Left lung (tissue), 10 donors: ENCODE measurements around the gene PEPD. TPM values are rescaled to one million over a fixed set of nuclear protein-coding genes. Genes with fewer than 3 reads are reported as not detected.

Experiments
- ATAC-seq: fragments of 200-7000 bp; cut with Tn5 transposase; one replicate; pipeline ENCODE4 v1.9.1; 2020; ENCODE audit warnings: moderate library complexity
- DNase-seq, 4 donors: peaks; one replicate each; pipeline ENCODE4 v3.0.0-alpha.2; 2013 to 2020
- H3K27ac ChIP-seq, 2 donors: fragments of 200-600 bp; sonication (generic) in 1 of 2; one replicate each; pipeline versions ENCODE4 v1.5.0 to v1.8.0; 2020 to 2021
- H3K27me3 ChIP-seq, 2 donors: fragments of 200-600 bp; sonication (generic) in 1 of 2; one replicate each; pipeline versions ENCODE4 v1.5.0 to v1.8.0; 2020 to 2021
- H3K36me3 ChIP-seq, 2 donors: fragments of 200-600 bp; sonication (generic) in 1 of 2; one replicate each; pipeline versions ENCODE4 v1.5.0 to v1.8.0; 2020 to 2021
- H3K4me1 ChIP-seq, 2 donors: fragments of 200-600 bp; one replicate each; pipeline ENCODE4 v1.8.0; 2021
- H3K4me3 ChIP-seq, 2 donors: fragments of 200-600 bp; sonication (generic) in 1 of 2; one replicate each; pipeline versions ENCODE4 v1.5.0 to v1.8.0; 2020 to 2021; ENCODE audit warnings: mild to moderate bottlenecking in 1 of 2
- H3K9me3 ChIP-seq, 2 donors: fragments of 200-600 bp; sonication (generic) in 1 of 2; one replicate each; pipeline versions ENCODE4 v1.5.0 to v1.8.0; 2020 to 2021
- intact Hi-C, 2 donors: fragments of 100-400 bp; cut with DNase I; formaldehyde crosslinking; loops; one replicate each; pipeline versions ENCODE4 v1.11.2 to v1.14.2; 2022
- polyA plus RNA-seq, 6 donors: library from polyadenylated mRNA; unstranded; fragments of 120-200 nt; gene quantifications; one replicate each; pipeline ENCODE4 v1.2.1, GENCODE V29; 2013; ENCODE audit not compliant: insufficient read length in 6 of 6
- total RNA-seq, 2 donors: library from RNA; stranded (reverse); fragmentation: NEBNext Ultra II Directional; extraction: Animal tissue kit (Norgen Biotek cat#: 25700); gene quantifications; one replicate each; pipeline ENCODE4 v1.2.1, GENCODE V29; 2021
- TF ChIP-seq, protein P1 (sequence below), 2 donors: fragments of 200-600 bp; sonication (generic) in 1 of 2; IDR thresholded peaks; one replicate each; pipeline versions ENCODE4 v1.5.0 to v1.8.0; 2021; ENCODE audit warnings: antibody characterized with exemption in 2 of 2
- donor health status: DM: no; HTN: yes; CAD: no.
- donor health status: DM: no; HTN: no; CAD: no.

PEPD gene
- total and polyA plus RNA-seq, 8 donors, result 41.2 to 90.1 (median 46.2) TPM

DNA sequence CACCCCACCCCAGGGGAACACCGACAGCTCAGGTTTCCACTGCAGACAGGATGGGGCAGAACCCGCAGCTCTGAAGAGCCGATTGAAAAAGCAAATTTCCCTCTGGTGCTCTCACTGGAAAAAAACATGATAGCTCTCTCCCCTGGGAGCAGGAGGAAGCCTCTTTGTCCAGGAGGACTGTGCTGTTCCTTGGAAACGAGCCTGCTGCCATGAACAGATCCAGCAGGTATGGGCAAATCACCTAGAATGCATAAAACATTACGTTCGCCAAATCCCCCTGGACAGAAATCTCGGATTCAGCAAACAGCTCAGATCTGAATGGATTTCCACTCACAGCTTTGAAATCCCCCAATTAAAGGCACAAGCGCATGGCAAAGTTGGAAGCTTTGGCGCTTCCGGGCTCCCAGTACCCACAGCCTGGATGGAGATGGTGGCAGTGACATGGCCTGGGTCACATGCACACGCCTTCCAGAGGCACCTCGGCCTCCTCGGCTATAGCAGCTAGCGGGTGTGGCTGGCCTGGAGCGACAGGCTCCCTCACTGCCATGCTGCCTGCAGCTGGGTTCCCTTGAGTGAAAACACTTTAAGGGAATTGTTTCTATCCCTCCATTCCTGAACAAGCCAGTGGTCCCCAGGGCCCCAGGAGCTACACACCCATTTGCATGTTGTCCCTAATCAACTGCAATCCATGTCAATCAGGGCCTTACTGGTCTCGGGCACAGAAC, 89.0 kb downstream of the PEPD start:
- intact Hi-C loops, result loop anchor here in 1 of 2 donors (5.0 kb wide), 1 partner anchor 340 kb away; no protein-coding TSS in a partner anchor
- Histone ChIP-seq H3K36me3 (peaks cover 0 to 5% of the 10 kb centered on the region in 2 donors), H3K27me3 (no peaks in the 10 kb centered on the region), H3K4me1 (no peaks in the 10 kb centered on the region), H3K4me3 (no peak overlapping the region), H3K9me3 (no peaks in the 10 kb centered on the region), H3K27ac (no peak overlapping the region)
- TF ChIP-seq, protein P1, sequence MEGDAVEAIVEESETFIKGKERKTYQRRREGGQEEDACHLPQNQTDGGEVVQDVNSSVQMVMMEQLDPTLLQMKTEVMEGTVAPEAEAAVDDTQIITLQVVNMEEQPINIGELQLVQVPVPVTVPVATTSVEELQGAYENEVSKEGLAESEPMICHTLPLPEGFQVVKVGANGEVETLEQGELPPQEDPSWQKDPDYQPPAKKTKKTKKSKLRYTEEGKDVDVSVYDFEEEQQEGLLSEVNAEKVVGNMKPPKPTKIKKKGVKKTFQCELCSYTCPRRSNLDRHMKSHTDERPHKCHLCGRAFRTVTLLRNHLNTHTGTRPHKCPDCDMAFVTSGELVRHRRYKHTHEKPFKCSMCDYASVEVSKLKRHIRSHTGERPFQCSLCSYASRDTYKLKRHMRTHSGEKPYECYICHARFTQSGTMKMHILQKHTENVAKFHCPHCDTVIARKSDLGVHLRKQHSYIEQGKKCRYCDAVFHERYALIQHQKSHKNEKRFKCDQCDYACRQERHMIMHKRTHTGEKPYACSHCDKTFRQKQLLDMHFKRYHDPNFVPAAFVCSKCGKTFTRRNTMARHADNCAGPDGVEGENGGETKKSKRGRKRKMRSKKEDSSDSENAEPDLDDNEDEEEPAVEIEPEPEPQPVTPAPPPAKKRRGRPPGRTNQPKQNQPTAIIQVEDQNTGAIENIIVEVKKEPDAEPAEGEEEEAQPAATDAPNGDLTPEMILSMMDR (IDR thresholded peaks at IDR 0.05), result no peak
- DNase-seq, result peak in 2 of 4 donors; percentile 22 to 63
- no peak for ATAC-seq

- TF ChIP-seq, protein P1 (IDR thresholded peaks at IDR 0.05), result no peak
- H3K27ac ChIP-seq, result no peak overlapping the region
- H3K36me3 ChIP-seq, result peaks cover 0 to 5% of the 10 kb centered on the region in 2 donors
- no peaks in the 10 kb centered on the region for H3K4me1 ChIP-seq
- intact Hi-C loops, result loop anchor here in 1 of 2 donors (5.0 kb wide), 1 partner anchor 340 kb away; no protein-coding TSS in a partner anchor
- H3K9me3 ChIP-seq, result no peaks in the 10 kb centered on the region
- DNase-seq (peak in 2 of 4 donors; percentile 16 to 31), ATAC-seq (peak; percentile 11)
- H3K4me3 ChIP-seq, result no peak overlapping the region
- H3K27me3 ChIP-seq, result no peaks in the 10 kb centered on the region
Measured at GRCh38 chr19:33432015-33432414, 89.6 kb downstream of the PEPD start.

DNA sequence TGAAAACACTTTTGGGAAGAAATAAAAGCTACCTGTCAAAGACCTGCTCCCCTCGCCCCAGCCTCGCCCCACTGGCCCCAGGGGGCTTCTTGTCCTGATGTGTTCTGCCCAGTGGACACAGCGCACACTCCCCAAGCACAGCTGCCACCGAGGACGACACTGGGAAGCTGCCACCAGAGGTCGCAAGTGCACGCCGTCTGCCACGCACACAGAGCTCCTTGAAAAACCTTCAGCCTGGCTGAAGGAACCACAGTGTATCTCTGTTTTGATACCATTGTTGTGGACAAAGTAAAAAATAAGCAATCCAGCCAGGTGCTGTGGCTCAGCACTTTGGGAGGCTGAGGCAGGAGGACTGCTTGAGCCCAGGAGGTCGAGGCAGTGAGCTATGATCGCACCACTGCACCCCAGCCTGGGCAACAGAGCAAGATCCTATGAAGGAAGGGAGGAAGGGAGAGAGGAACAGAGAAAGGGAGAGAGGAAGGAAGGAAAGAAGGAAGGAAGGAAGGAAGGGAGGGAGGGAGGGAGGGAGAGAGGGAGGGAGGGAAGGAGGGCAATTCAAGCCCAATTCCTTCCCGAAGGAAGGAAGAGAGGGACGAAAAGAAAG, 90.8 kb downstream of the PEPD start:
- no peak overlapping the region for H3K4me3 ChIP-seq
- H3K27me3 ChIP-seq, result no peaks in the 10 kb centered on the region
- H3K27ac ChIP-seq, result no peak overlapping the region
- intact Hi-C loops, result loop anchor here in 1 of 2 donors (5.0 kb wide), 1 partner anchor 342 kb away; no protein-coding TSS in a partner anchor
- TF ChIP-seq, protein P1 (IDR thresholded peaks at IDR 0.05), result peak; percentile 59 to 80
- H3K9me3 ChIP-seq, result no peaks in the 10 kb centered on the region
- ATAC-seq (peak; percentile 92), DNase-seq (peak; percentile 45 to 85 (median 69))
- no peaks in the 10 kb centered on the region for H3K4me1 ChIP-seq
- H3K36me3 ChIP-seq, result peaks cover 0 to 5% of the 10 kb centered on the region in 2 donors

- H3K4me1 ChIP-seq, result no peaks in the 10 kb centered on the region
- DNase-seq (peak in 2 of 4 donors; percentile 19 to 44), ATAC-seq (no peak)
- H3K27ac ChIP-seq, result no peak overlapping the region
- no peaks in the 10 kb centered on the region for H3K27me3 ChIP-seq
- H3K9me3 ChIP-seq, result no peaks in the 10 kb centered on the region
- H3K36me3 ChIP-seq, result no peaks in the 10 kb centered on the region
- H3K4me3 ChIP-seq, result no peak overlapping the region
- intact Hi-C loops, result loop anchor here in 1 of 2 donors (5.0 kb wide), 1 partner anchor 342 kb away; no protein-coding TSS in a partner anchor
- TF ChIP-seq, protein P1 (IDR thresholded peaks at IDR 0.05), result no peak
Measured at GRCh38 chr19:33429891-33430673, 91.5 kb downstream of the PEPD start.
